Breast epithelium (tissue), 4 donors: ENCODE results near the gene NCK2. TPM values are rescaled to one million over a fixed set of nuclear protein-coding genes. Genes with fewer than 3 reads are reported as not detected.

ENCODE experiments used
- DNase-seq, 2 donors: peaks; one replicate each; pipeline ENCODE4 v3.0.0-alpha.2; 2019; ENCODE audit warnings: low spot score in 2 of 2
- H3K27ac ChIP-seq, 2 donors: fragments of 200-600 bp; sonication (generic) in 1 of 2; one replicate each; pipeline ENCODE4 v1.5.1; 2016 to 2019; ENCODE audit warnings: mild to moderate bottlenecking in 1 of 2
- H3K27me3 ChIP-seq, 2 donors: fragments of 200-600 bp; sonication (generic) in 1 of 2; one replicate each; pipeline versions ENCODE4 v1.5.1 to v1.6.0; 2017 to 2019; ENCODE audit warnings: control low read depth in 1 of 2, mild to moderate bottlenecking in 1 of 2
- H3K36me3 ChIP-seq: fragments of 200-600 bp; one replicate; pipeline ENCODE4 v1.5.1; 2019
- H3K4me1 ChIP-seq, 2 donors: fragments of 200-600 bp; sonication (generic); one replicate each; pipeline ENCODE4 v1.5.1; 2016 to 2019; ENCODE audit warnings: control low read depth in 1 of 2
- H3K4me3 ChIP-seq, 3 donors: fragments of 200-600 bp; sonication (generic); 1 replicate in 2 of 3; 2 replicates in 1 of 3; pipeline ENCODE4 v1.5.1; 2016 to 2019; ENCODE audit warnings: mild to moderate bottlenecking in 3 of 3, moderate library complexity in 2 of 3
- H3K9me3 ChIP-seq, 2 donors: fragments of 200-600 bp; sonication (generic) in 1 of 2; one replicate each; pipeline ENCODE4 v1.5.1; 2016 to 2019; ENCODE audit warnings: control low read depth in 1 of 2
- CTCF ChIP-seq, 3 donors: fragments of 450-650 bp; IDR thresholded peaks; one replicate each; pipeline ENCODE4 v1.5.1; 2016 to 2017; ENCODE audit warnings: antibody characterized with exemption in 3 of 3, mild to moderate bottlenecking in 3 of 3, moderate library complexity in 3 of 3
- POLR2A ChIP-seq: fragments of 450-650 bp; IDR thresholded peaks from one replicate; pipeline ENCODE4 v1.6.1; 2016; ENCODE audit warnings: antibody characterized with exemption, mild to moderate bottlenecking, moderate library complexity
- POLR2AphosphoS5 ChIP-seq, 3 donors: sonication (generic); formaldehyde crosslinking; IDR thresholded peaks; one replicate each; pipeline ENCODE4 v1.6.1; 2017; ENCODE audit warnings: antibody characterized with exemption in 3 of 3
- intact Hi-C: fragments of 100-400 bp; cut with DNase I; formaldehyde crosslinking; loops from one replicate; pipeline ENCODE4 v1.15.1; 2023; ENCODE audit warnings: low total_unique reads
- total RNA-seq, 3 donors: library from RNA; depleted of rRNA; stranded (reverse); fragments of >200 nt; gene quantifications; one replicate each; pipeline ENCODE4 v1.1.0, GENCODE V29; 2016

The NCK2 gene
- total RNA-seq, 3 donors from 2014 or later: 42.0 to 54.3 (median 46.9) TPM

DNA sequence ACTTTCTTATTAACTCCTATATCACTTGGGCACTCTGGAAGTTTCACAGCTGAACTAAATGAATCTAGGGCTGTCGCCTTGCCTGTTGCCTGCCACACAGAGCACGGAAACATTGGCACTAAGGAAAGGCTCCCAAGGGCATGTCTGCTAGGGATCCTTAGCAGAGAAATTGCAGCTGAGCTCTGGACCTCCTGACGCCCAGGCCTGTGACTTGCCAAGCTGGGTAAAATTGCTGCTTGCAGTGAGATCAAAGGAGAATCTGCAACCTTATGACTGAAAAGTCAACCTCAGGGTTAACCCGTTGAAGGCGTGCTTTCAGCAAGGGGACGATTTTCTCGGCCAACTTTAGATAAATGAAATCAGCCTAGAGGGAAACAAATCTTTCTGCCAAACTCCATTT is 189.8 kb downstream of the NCK2 start:
- TF ChIP-seq POLR2AphosphoS5 (IDR thresholded peaks at IDR 0.05): no peak
- TF ChIP-seq CTCF (IDR thresholded peaks at IDR 0.05): no peak
- TF ChIP-seq POLR2A: no peak
- intact Hi-C loops: no loop called here
- Histone ChIP-seq H3K36me3 (no peaks in the 10 kb centered on the region), H3K9me3 (no peaks in the 10 kb centered on the region), H3K4me3 (no peak overlapping the region), H3K4me1 (no peaks in the 10 kb centered on the region), H3K27me3 (no peaks in the 10 kb centered on the region), H3K27ac (peak overlapping the region; percentile 61 to 85)
- DNase-seq: peak in 1 of 2 donors; percentile 46

- Histone ChIP-seq H3K4me1 (no peaks in the 10 kb centered on the region), H3K9me3 (no peaks in the 10 kb centered on the region), H3K27ac (peak overlapping the region; percentile 77 to 85), H3K36me3 (no peaks in the 10 kb centered on the region), H3K27me3 (no peaks in the 10 kb centered on the region), H3K4me3 (no peak overlapping the region)
- intact Hi-C loops: no loop called here
- no peak for DNase-seq
- no peak for TF ChIP-seq POLR2AphosphoS5 (IDR thresholded peaks at IDR 0.05)
- no peak for TF ChIP-seq CTCF (IDR thresholded peaks at IDR 0.05)
- no peak for TF ChIP-seq POLR2A
Observed at GRCh38 chr2:105935063-105935462, 190.4 kb downstream of the NCK2 start.

DNA sequence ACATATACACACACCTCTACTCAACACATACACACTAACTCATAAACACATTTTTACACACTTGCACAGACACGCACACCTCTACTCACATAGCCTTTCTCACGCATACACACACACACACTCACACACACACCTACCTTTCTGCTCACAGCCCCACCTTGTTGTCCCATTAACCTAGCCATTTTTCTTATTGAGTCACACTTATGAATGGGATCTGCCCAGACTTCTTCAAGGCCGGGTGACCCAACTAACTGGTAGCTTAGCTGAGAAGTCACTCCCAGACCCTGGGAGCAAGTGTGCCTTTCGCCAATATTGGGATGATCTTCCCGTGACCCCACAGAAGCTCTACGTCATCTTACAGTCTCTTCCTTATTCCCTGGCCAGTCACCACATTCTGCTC is 192.2 kb downstream of the NCK2 start:
- peak in 1 of 2 donors; percentile 33 for DNase-seq
- Histone ChIP-seq H3K27ac (peak overlapping the region; percentile 77 to 85), H3K4me1 (no peaks in the 10 kb centered on the region), H3K27me3 (no peaks in the 10 kb centered on the region), H3K36me3 (no peaks in the 10 kb centered on the region), H3K4me3 (no peak overlapping the region), H3K9me3 (no peaks in the 10 kb centered on the region)
- no peak for TF ChIP-seq CTCF (IDR thresholded peaks at IDR 0.05)
- intact Hi-C loops: no loop called here

DNA sequence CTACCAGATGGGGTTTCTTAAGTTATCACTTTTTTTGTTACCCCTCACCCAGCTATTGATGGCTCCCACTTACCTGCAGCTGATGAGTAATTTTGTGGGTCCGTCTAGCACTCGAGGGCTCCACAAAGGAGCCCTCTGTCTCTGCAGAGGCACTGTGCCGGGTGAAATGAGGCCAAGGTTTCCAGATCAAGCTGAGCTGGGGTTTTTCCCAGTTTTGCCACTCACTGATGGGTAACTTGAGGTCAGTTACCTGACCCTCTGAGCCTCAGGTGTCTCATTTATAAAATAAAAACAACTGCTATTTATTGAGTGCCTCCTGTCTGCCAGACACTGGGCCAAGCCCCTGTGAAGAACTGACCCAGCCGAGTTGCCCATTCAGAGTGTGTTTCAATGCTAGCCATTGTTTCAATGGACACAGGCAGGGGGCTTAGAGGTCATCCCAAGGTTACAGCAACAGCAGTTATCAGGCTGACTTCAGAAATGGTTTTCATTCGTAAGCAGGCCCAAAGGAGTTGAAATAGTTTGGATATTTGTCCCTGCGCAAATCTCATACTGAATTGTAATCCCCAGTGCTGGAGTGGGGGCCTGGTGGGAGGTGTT is 192.9 kb downstream of the NCK2 start:
- no peaks in the 10 kb centered on the region for H3K27me3 ChIP-seq
- H3K4me1 ChIP-seq: no peaks in the 10 kb centered on the region
- no peak for TF ChIP-seq CTCF (IDR thresholded peaks at IDR 0.05)
- H3K36me3 ChIP-seq: no peaks in the 10 kb centered on the region
- peak in 1 of 2 donors; percentile 64 for DNase-seq
- H3K4me3 ChIP-seq: no peak overlapping the region
- no peaks in the 10 kb centered on the region for H3K9me3 ChIP-seq
- H3K27ac ChIP-seq: peak overlapping the region; percentile 66 to 85
- intact Hi-C loops: no loop called here
